T-helper 1 cell treated with Interleukin-12 subunit alpha and Interleukin-12 subunit beta and Interleukin-4 antibody, amounts not matched to agents 30 μg/mL and 1 μg/mL, for 36 hours (primary cell): Measurements from ENCODE around the gene APLP2.

Experiments
- H3K27ac Mint-ChIP-seq: one replicate; pipeline ENCODE4 v1.8.0; 2021; ENCODE audit warnings: mild to moderate bottlenecking, mixed read lengths
- H3K27me3 Mint-ChIP-seq: one replicate; pipeline ENCODE4 v1.8.0; 2021; ENCODE audit warnings: low read depth, mixed read lengths
- H3K36me3 Mint-ChIP-seq: one replicate; pipeline ENCODE4 v1.8.0; 2021; ENCODE audit warnings: low read depth, mixed read lengths
- H3K4me1 Mint-ChIP-seq: one replicate; pipeline ENCODE4 v1.8.0; 2021; ENCODE audit warnings: low read depth, mixed read lengths
- H3K4me3 Mint-ChIP-seq: one replicate; pipeline ENCODE4 v1.8.0; 2021; ENCODE audit warnings: mild to moderate bottlenecking, moderate library complexity, mixed read lengths
- H3K9me3 Mint-ChIP-seq: one replicate; pipeline ENCODE4 v1.8.0; 2021; ENCODE audit warnings: mixed read lengths

Gene APLP2

DNA sequence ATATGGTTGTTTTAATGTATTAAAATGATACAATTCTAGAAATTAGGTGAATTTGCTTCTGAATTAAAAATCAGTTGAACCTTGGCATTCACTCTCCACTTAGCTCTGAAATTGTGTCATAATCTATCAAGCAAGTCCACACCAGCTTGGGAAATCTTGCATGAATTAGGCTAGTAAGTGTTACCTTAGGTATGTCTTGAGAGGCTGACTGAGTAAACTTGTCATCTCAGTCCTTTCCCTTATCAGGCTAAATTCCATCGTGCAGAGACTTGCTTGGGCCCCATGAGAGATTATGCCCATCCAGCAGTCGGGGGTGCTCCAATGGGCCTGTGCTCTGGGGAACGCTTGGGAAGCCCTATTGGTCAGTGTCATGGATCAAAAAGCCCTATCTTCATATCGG, 55.9 kb downstream of the APLP2 start:
- Mint-ChIP-seq H3K27me3 (peaks cover 9% of the 10 kb centered on the region), H3K9me3 (no peaks in the 10 kb centered on the region), H3K4me1 (peaks cover 10% of the 10 kb centered on the region), H3K36me3 (peaks cover 25% of the 10 kb centered on the region), H3K27ac (no peak overlapping the region), H3K4me3 (no peak overlapping the region)

DNA sequence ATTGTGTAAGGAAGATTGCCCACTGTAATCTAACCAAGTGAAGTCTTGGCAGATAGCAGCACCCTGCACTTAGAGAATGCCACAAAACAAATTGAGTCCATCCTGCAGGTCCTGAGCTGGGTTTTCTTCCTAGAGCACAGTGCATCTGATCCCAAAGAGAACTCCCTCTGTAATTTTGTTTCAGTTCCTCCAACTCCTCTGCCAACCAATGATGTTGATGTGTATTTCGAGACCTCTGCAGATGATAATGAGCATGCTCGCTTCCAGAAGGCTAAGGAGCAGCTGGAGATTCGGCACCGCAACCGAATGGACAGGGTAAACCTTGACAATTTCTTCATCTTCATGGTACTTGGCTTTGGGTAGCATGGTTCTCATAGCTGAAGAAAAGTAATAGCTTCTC, 56.8 kb downstream of the APLP2 start:
- H3K27ac Mint-ChIP-seq: no peak overlapping the region
- peaks cover 6% of the 10 kb centered on the region for H3K27me3 Mint-ChIP-seq
- H3K9me3 Mint-ChIP-seq: no peaks in the 10 kb centered on the region
- no peak overlapping the region for H3K4me3 Mint-ChIP-seq
- peaks cover 24% of the 10 kb centered on the region for H3K36me3 Mint-ChIP-seq
- H3K4me1 Mint-ChIP-seq: peaks cover 9% of the 10 kb centered on the region

DNA sequence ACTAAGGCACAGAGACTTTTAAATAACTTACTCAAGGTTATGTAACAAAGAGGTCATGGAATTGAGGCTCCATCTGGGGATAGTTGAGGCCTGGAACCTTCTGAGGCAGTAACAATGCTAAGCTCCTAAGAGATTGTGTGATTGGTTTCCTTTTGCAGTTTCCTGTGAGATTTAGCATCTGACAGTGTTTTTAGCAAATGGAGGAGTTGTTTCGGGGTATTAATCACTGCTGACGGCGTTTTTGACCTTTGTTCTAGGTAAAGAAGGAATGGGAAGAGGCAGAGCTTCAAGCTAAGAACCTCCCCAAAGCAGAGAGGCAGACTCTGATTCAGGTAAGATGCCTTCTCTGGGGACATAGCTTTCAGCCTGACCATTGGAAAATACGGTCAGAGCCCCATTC, 57.8 kb downstream of the APLP2 start:
- no peak overlapping the region for H3K27ac Mint-ChIP-seq
- peaks cover 24% of the 10 kb centered on the region for H3K36me3 Mint-ChIP-seq
- no peak overlapping the region for H3K4me3 Mint-ChIP-seq
- H3K4me1 Mint-ChIP-seq: peaks cover 2% of the 10 kb centered on the region
- H3K27me3 Mint-ChIP-seq: peaks cover 6% of the 10 kb centered on the region
- H3K9me3 Mint-ChIP-seq: no peaks in the 10 kb centered on the region

DNA sequence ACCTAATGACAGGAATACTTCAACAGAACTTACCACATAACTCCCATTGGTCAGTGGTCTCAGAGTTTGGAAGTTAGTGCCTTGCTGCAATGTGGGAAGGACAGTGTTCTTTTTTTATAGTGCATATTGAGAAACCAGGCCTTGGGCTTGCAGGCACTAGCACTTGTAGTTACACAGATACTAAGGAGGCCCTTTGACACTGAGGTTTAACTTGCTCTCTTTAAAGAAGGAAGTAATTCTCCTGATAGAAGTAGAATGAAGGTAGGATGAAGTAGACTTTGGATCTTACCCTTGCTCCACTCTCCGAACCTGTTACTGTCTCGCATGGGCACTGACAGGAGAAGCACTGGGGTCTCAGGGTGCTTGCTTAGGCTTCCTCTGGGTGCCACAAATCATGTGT, 58.9 kb downstream of the APLP2 start:
- Mint-ChIP-seq H3K4me3 (no peak overlapping the region), H3K9me3 (no peaks in the 10 kb centered on the region), H3K27ac (no peak overlapping the region), H3K4me1 (peaks cover 2% of the 10 kb centered on the region), H3K36me3 (peaks cover 18% of the 10 kb centered on the region), H3K27me3 (peaks cover 6% of the 10 kb centered on the region)

DNA sequence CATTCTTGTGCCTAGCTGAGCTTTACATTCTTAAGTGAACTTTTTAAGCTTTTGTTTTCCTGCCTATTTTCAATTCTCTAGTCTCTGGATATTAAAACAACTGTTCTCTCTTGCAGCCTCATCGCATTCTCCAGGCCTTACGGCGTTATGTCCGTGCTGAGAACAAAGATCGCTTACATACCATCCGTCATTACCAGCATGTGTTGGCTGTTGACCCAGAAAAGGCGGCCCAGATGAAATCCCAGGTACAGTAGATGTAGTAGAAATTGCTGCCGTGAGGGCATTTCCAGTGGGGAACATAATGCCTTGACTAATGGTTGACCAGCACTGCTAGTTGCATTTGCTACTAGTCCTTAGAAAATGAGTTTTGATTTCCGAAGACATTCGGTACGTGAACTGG, 60.2 kb downstream of the APLP2 start:
- Mint-ChIP-seq H3K36me3 (peaks cover 11% of the 10 kb centered on the region), H3K27ac (no peak overlapping the region), H3K4me3 (no peak overlapping the region), H3K9me3 (no peaks in the 10 kb centered on the region), H3K4me1 (no peaks in the 10 kb centered on the region), H3K27me3 (peaks cover under 1% of the 10 kb centered on the region)

DNA sequence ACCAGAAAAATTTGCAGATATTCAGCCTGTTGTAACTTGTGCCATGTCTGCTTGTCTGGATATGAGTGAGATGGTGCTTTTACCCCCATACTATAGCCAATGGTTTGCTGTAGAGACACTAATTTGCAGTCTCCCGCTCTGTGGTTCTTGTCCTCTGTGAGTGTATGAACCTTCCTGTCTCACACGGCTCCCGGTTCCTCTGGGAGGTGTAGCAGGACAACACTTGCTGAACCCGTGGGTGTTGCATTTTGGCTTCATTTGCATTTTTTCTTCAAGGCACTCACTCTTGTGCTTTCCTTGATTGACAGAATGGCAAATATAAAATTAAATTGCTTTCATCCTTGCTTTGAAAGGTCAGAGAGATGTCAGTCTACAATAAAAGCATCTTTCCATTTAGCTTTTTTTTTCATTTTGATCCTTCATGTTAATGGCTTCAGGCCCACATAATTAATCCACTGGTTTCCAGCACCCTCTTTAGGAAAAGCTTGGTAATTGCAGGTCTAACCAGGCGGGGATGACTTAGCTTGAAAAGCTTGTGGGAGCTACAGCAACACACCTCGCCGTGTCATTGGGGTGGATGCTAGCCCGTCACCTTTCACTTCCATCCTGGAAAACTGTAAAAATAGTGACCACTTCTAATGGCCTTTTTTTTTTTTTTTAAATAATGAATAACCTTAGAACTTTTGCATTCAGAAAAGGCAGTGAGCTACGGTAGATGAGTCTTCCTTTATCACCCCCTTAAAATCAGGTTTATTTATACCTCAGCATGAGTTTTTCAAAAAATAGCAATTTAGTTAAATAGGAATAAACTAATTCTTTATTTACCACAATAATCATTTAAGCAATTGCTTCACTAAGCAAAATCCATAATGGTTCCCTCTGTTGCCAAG, 62.5 kb downstream of the APLP2 start:
- H3K27ac Mint-ChIP-seq: no peak overlapping the region
- H3K27me3 Mint-ChIP-seq: no peaks in the 10 kb centered on the region
- no peak overlapping the region for H3K4me3 Mint-ChIP-seq
- H3K36me3 Mint-ChIP-seq: peaks cover 8% of the 10 kb centered on the region
- no peaks in the 10 kb centered on the region for H3K4me1 Mint-ChIP-seq
- no peaks in the 10 kb centered on the region for H3K9me3 Mint-ChIP-seq

DNA sequence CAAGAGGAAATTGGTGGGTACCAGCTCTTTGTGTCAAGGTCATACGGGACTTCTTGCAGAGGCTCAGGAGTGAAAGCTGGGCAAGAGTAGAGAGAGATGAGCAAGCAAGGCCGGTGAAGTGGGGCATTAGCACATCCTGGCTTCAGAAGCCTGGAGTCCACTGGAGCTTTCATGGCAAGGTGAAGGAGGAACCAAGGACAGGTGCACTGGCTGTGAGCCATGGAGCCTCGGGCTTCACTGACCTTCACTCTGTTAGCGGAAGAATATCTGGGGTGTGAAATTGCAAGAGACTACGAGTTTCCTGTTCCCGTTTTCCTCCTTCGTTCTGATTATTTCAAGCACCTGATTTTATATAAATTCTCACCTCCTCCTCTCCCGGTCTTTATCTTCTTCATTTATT, 64.0 kb downstream of the APLP2 start:
- no peaks in the 10 kb centered on the region for H3K9me3 Mint-ChIP-seq
- no peak overlapping the region for H3K4me3 Mint-ChIP-seq
- H3K4me1 Mint-ChIP-seq: no peaks in the 10 kb centered on the region
- no peaks in the 10 kb centered on the region for H3K27me3 Mint-ChIP-seq
- H3K36me3 Mint-ChIP-seq: peaks cover 10% of the 10 kb centered on the region
- H3K27ac Mint-ChIP-seq: no peak overlapping the region

DNA sequence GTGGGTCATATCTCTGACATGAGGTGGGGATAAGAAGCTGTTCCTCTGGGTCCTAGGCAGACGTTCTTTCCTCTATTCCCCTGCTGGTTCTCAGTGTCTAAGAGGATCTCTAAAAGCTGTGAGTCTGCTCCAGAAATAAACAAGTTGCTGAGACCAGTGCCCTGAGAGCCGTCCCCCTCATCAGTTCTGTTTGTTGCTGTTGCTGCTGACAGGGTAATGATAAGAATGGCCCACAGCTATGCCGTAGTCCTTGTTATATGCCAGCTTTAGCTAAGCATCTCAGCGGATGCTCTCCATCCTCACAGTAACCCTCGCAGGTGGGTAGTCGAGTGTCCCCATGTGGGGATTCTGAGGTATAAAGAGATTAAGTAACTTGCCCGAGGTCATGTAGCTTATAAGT, 66.4 kb downstream of the APLP2 start:
- no peak overlapping the region for H3K4me3 Mint-ChIP-seq
- peaks cover 8% of the 10 kb centered on the region for H3K36me3 Mint-ChIP-seq
- H3K27me3 Mint-ChIP-seq: no peaks in the 10 kb centered on the region

DNA sequence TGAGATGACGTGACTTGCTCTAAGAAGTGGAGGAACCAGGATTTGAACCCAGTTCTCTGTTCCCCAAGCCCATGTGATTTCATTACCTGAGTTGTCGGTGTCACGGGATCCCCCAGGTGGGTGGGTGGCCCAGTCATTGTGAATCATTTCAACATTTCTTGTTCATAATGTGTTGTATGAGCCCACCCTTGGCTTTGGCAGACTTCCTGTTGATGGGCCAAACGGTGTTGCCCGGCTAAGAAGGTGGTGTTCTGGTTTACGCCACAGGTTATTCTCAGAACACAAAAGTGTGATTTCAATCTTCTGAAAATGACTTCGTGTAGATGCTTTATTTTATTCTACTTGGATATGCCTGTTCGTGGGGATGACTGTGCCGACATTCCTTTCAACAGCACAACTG, 68.3 kb downstream of the APLP2 start:
- no peaks in the 10 kb centered on the region for H3K4me1 Mint-ChIP-seq
- H3K27ac Mint-ChIP-seq: no peak overlapping the region
- H3K9me3 Mint-ChIP-seq: no peaks in the 10 kb centered on the region
- H3K36me3 Mint-ChIP-seq: peaks cover 2% of the 10 kb centered on the region
- H3K4me3 Mint-ChIP-seq: no peak overlapping the region
- H3K27me3 Mint-ChIP-seq: no peaks in the 10 kb centered on the region

More for the DNA sequence above, 66.4 kb downstream of the APLP2 start:
- H3K4me1 Mint-ChIP-seq: no peaks in the 10 kb centered on the region
- H3K27ac Mint-ChIP-seq: no peak overlapping the region
- no peaks in the 10 kb centered on the region for H3K9me3 Mint-ChIP-seq

DNA sequence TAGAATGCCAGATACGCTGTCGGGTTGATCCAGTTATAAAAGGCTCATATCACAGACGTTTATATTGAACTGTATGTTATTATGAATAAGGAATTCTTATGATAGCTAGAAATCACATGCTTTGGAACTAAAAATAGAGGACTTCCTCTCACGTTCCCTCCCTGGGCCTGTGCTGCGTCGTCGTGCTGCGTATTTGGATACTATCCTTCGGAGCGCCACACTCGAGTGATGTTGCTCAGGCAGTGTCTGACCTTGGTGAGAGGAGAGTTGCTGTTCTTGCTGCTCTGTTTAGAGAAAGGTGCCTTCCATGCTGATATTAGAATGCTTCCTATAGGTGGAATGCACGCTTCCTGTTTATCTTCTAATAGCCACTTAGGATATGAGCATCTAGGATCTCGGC, 69.7 kb downstream of the APLP2 start:
- Mint-ChIP-seq H3K27me3 (no peaks in the 10 kb centered on the region), H3K4me3 (no peak overlapping the region), H3K27ac (no peak overlapping the region), H3K36me3 (peaks cover 2% of the 10 kb centered on the region), H3K4me1 (no peaks in the 10 kb centered on the region), H3K9me3 (no peaks in the 10 kb centered on the region)

DNA sequence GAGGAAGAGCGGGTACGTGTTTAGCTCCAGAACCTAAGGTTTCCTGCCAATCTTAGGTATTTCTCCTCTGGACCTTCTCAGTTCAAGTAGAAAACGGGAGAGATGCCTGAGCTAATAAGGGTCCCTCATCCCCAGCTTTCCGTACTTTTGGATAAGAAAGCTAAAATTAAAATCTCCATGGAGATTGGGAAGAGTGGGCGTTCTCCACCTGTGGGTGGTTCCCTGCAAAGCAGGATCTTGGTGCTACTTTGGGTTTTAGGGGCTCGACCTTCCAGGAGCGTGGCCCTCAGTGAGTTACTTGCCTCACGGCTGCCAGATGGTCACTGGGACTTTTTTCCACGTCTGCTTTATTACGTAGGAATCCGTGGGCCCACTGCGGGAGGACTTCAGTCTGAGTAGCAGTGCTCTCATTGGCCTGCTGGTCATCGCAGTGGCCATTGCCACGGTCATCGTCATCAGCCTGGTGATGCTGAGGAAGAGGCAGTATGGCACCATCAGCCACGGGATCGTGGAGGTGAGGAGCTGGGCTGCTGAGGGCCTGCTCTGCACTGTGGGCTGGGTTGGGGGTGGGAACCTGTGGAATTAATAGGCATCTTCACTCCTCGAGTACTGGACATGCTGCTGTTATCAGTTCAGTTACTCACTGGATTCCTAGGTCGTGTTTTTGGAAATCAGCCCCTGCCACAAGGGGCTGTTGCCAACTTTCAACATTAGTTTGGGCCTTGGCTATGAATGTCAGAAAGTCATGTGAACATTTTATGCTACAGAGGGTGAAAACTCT, 72.1 kb downstream of the APLP2 start:
- Mint-ChIP-seq H3K27me3 (no peaks in the 10 kb centered on the region), H3K9me3 (no peaks in the 10 kb centered on the region), H3K4me1 (peaks cover 4% of the 10 kb centered on the region), H3K27ac (no peak overlapping the region), H3K4me3 (no peak overlapping the region), H3K36me3 (peaks cover 2% of the 10 kb centered on the region)

DNA sequence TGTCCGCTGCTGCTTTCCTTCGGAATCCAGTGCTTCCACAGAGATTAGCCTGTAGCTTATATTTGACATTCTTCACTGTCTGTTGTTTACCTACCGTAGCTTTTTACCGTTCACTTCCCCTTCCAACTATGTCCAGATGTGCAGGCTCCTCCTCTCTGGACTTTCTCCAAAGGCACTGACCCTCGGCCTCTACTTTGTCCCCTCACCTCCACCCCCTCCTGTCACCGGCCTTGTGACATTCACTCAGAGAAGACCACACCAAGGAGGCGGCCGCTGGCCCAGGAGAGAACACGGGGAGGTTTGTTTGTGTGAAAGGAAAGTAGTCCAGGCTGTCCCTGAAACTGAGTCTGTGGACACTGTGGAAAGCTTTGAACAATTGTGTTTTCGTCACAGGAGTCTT, 74.4 kb downstream of the APLP2 start:
- Mint-ChIP-seq H3K4me3 (no peak overlapping the region), H3K9me3 (no peaks in the 10 kb centered on the region), H3K27ac (no peak overlapping the region), H3K4me1 (peaks cover 7% of the 10 kb centered on the region), H3K36me3 (no peaks in the 10 kb centered on the region), H3K27me3 (no peaks in the 10 kb centered on the region)

DNA sequence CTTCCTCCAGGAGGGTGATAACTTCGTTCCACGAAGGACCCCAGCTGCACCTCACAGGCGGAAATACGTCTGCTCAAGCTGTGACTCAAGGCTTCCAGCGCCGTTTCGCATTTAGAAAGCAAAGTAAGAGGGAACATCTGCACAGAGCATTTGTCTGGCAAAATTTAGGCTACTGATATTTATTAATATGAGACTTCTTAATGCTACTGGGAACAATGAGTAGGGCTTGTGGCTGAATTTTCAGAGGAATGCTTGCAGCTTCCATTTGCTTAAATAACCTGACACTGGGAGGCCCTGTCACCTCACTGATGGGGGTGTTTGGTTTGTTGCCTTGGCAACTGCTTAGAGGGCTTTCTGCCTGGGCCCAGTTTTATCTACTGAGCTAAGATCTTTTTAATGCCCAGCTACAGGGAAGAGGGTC, 75.2 kb downstream of the APLP2 start:
- H3K27me3 Mint-ChIP-seq: no peaks in the 10 kb centered on the region
- H3K4me3 Mint-ChIP-seq: no peak overlapping the region
- no peaks in the 10 kb centered on the region for H3K9me3 Mint-ChIP-seq
- peaks cover 7% of the 10 kb centered on the region for H3K4me1 Mint-ChIP-seq
- H3K27ac Mint-ChIP-seq: no peak overlapping the region
- H3K36me3 Mint-ChIP-seq: no peaks in the 10 kb centered on the region

DNA sequence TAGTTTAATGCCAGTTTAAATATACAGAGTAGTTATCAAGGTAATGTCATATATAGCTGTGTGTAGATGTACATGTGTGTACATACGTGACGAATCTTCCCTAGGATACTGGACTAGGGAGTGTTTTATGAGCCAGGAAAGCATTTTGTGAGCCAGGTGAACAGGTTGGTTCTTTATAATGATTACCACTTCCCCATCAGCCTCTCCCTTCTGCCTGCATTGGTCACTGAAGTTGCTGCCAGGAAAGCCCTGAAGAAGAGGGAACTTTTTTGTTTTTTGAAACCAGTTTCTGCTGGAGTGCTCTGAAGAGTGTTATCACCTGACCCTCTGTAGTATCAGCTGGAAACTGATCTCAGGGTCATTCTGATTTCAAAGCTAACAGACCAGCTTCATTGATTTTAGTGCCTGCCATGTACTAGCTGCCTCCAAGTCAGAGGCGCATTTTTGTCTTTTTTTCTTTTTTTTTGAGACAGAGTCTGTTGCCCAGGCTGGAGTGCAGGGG, 75.7 kb downstream of the APLP2 start:
- Mint-ChIP-seq H3K4me1 (peaks cover 7% of the 10 kb centered on the region), H3K9me3 (no peaks in the 10 kb centered on the region), H3K27me3 (no peaks in the 10 kb centered on the region), H3K27ac (no peak overlapping the region), H3K36me3 (no peaks in the 10 kb centered on the region), H3K4me3 (no peak overlapping the region)
